GM10248 (cell line): ENCODE results near the gene GIT2.
"Not testable (repeated sequence)": the region's sequence is repeated elsewhere in the genome, so short reads cannot be mapped to it uniquely, and the experiment has no call there.

Experiments
- CTCF ChIA-PET: fragments of 300-600 bp; sonication (Branson Sonifier 250); formaldehyde crosslinking; extraction: SDS; loops from one replicate; lab custom pipeline; 2021; ENCODE audit warnings: antibody characterized with exemption; lab: Yijun Ruan, JAX
- POLR2A ChIA-PET: fragments of 350-650 bp; sonication (Branson Sonifier 250); formaldehyde crosslinking; extraction: SDS; loops from one replicate; lab custom pipeline; 2020; ENCODE audit warnings: antibody characterized with exemption; lab: Yijun Ruan, JAX
- DNase-seq: peaks from one replicate; pipeline ENCODE4 v3.0.0; 2012; ENCODE audit errors: extremely low spot score
- TF ChIP-seq, protein P1 (sequence below): IDR thresholded peaks from 2 replicates; pipeline ENCODE4 v1.5.1; 2012; ENCODE audit warnings: mild to moderate bottlenecking, low read depth; ENCODE audit errors: extremely low read depth, missing control alignments, control extremely low read depth

The GIT2 gene

GRCh38 chr12:109931143-109931542 lies 65.0 kb downstream of the GIT2 start:
- DNase-seq, result no peak
- TF ChIP-seq, protein P1, sequence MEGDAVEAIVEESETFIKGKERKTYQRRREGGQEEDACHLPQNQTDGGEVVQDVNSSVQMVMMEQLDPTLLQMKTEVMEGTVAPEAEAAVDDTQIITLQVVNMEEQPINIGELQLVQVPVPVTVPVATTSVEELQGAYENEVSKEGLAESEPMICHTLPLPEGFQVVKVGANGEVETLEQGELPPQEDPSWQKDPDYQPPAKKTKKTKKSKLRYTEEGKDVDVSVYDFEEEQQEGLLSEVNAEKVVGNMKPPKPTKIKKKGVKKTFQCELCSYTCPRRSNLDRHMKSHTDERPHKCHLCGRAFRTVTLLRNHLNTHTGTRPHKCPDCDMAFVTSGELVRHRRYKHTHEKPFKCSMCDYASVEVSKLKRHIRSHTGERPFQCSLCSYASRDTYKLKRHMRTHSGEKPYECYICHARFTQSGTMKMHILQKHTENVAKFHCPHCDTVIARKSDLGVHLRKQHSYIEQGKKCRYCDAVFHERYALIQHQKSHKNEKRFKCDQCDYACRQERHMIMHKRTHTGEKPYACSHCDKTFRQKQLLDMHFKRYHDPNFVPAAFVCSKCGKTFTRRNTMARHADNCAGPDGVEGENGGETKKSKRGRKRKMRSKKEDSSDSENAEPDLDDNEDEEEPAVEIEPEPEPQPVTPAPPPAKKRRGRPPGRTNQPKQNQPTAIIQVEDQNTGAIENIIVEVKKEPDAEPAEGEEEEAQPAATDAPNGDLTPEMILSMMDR, result no peak
- POLR2A ChIA-PET, result no interaction called here
- CTCF ChIA-PET, result interaction anchor here (1.1 to 1.4 kb wide), 2 partner anchors 18 to 78 kb away, joined by 3 to 4 read pairs; no protein-coding TSS in a partner anchor

- TF ChIP-seq, protein P1, result no peak
- POLR2A ChIA-PET, result no interaction called here
- CTCF ChIA-PET, result interaction anchor here (0.8 to 2.1 kb wide), 2 partner anchors 10 to 77 kb away, joined by 3 to 5 read pairs; no protein-coding TSS in a partner anchor
- no peak for DNase-seq
These were observed 66.0 kb downstream of the GIT2 start for GRCh38 chr12:109930028-109930800.

- CTCF ChIA-PET, result interaction anchor here (1.2 to 3.7 kb wide), 4 partner anchors 8 to 76 kb away, joined by 5 to 22 read pairs (median 7); no protein-coding TSS in a partner anchor
- DNase-seq, POLR2A ChIA-PET: not testable (repeated sequence)
These were observed 66.8 kb downstream of the GIT2 start for GRCh38 chr12:109929326-109929725.

DNA sequence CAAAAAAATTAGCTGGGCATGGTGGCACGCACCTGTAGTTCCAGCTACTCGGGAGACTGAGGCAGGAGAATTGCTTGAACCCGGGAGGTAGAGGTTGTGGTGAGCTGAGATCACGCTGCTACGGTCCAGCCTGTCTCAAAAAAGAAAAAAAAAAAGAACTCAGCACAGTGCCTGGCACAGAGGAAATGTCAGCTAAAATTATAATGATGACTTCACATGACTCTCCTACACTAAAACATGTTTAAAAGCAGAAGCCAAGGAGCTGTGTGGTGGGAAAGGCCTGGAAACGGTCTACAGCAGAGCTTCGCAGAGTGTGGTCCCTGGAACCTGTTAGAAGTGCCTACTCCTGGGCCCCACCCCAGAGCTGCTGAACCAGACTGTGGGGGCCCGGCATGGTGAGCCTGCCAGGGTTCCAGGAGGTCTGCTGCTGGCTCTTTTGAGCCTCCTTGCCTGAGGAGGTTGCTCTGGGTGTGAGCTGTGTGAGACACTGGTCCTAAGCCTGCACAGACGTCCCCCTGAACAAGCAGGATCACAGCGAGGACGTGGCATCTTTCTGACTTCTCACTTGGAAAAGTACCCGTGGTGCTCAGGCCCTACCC lies 68.0 kb downstream of the GIT2 start:
- POLR2A ChIA-PET, result no interaction called here
- DNase-seq, result no peak
- TF ChIP-seq, protein P1, result no peak
- CTCF ChIA-PET, result interaction anchor here (1.2 to 3.7 kb wide), 3 partner anchors 9 to 74 kb away, joined by 6 to 22 read pairs (median 8); no protein-coding TSS in a partner anchor

GRCh38 chr12:109927622-109928021 lies 68.5 kb downstream of the GIT2 start:
- ChIA-PET POLR2A (no interaction called here), CTCF (interaction anchor here (1.5 to 3.7 kb wide), 2 partner anchors 12 to 74 kb away, joined by 8 to 22 read pairs; no protein-coding TSS in a partner anchor)
- peak; percentile 71 for DNase-seq
- TF ChIP-seq, protein P1, result peak; percentile 40

GRCh38 chr12:109926488-109927210 lies 69.5 kb downstream of the GIT2 start:
- CTCF ChIA-PET, result interaction anchor here (1.1 to 3.7 kb wide), 4 partner anchors 11 to 81 kb away, joined by 3 to 22 read pairs (median 4); no protein-coding TSS in a partner anchor
- TF ChIP-seq, protein P1, result no peak
- POLR2A ChIA-PET, result no interaction called here
- DNase-seq, result no peak
